ENCODE results near the gene KATNIP.

The KATNIP gene

GRCh38 chr16:27576729-27577128 lies 26.8 kb downstream of the KATNIP start:
- DNase-seq = peak in 1 of 10 donors; percentile 7
- intact Hi-C loops (cut with DNase I) = no loop called here

DNA sequence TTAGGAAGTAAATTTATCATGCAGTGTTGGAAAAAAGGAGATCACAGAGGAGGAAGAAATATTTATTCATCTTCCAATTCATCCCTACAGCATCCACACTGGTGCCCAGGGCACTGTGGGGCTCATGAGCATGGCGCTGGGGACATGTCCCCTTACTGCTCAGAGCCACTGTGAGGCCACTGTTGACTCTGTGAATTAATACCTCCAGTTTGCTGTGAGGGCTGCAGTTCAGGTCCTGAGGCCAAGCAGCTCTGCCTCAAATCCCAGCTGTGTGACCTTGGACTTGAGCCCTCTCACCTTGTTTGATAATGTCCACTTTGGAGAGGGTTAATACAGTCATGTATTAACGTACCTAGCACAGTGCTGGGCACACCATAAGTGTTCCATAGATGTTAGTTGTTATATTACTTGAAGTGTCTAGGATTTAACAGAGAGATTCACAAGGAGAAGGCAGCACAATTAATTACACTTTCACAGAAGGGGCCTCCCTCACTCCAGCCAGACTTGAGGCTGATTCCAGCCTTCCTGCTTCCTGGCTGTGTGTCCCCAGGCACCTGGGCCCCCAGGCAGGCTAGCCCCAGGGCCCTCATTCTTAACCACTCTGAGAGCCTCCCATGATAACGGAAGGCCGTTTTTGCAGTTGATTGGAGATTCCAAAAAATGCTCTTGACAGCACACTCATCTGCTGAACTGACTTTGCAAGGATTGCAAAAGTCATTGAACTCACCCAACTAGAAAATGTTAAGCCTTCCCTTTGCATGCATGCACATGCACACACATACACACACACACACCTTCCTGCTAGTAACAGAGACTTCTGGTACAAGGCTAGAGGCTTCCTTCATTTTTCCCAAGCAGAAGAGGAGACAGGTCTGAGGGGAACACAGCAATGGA lies 29.4 kb downstream of the KATNIP start:
- intact Hi-C loops (cut with DNase I) = no loop called here
- DNase-seq = no peak

DNA sequence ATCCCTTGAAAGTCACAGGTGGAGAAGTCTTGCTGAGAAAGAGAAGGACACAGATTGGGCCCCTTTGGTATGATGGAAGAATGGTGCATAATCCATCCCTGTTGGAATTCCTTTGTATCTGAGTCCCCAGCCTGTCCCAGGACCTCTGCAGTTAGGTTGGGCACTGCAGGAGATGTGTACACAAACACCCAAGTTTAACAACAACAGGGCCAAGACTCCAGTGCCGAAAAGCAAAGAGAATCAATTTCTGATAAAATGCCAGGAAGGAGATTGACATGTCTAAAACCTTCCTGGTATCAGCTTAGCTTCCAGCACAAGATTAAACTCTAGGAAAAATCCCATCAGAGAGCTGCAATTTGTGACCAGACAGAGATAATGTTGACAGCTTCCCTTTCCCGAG lies 32.9 kb downstream of the KATNIP start:
- peak in 1 of 10 donors; percentile 24 for DNase-seq
- intact Hi-C loops (cut with DNase I) = no loop called here

GRCh38 chr16:27583634-27584033 lies 33.7 kb downstream of the KATNIP start:
- intact Hi-C loops (cut with DNase I) = no loop called here
- no peak for DNase-seq

GRCh38 chr16:27585200-27585599 lies 35.3 kb downstream of the KATNIP start:
- intact Hi-C loops (cut with DNase I) = no loop called here
- no peak for DNase-seq

DNA sequence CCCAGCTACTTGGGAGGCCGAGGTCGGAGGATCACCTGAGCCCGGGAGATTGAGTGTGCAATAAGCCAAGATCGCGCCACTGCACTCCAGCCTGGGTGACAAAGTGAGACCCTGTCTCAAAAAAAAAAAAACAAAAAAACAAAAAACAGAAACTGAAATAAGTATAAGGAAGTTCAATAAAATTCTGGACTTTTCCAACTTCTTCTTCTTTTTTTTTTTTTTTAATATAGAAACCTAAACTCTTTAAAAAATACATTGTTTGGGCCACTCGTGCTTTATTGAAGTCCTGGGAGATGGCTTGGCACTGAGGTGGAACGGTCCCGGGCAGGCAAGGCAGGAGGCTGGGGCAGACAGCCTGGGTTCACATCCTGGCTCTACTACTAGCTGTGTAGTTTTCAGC lies 36.8 kb downstream of the KATNIP start:
- intact Hi-C loops (cut with DNase I) = no loop called here
- DNase-seq = peak in 1 of 10 donors; percentile 64

DNA sequence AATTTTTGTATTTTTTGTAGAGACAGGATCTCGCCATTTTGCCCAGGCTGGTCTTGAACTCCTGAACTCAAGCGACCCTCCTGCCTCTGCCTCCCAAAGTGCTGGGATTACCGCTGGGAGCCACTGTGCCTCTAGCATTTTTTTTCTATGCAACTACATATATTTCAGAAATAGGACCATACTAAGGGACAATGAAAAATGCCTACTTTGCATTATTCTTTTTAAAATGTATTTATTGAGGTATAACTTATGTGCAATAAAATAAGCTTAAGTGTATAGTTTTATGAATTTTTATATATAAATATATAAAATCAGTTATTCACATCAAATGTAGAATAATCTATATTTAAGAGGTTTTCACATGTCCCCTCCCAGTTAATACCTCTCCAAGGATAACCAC lies 38.1 kb downstream of the KATNIP start:
- intact Hi-C loops (cut with DNase I) = no loop called here
- no peak for DNase-seq

DNA sequence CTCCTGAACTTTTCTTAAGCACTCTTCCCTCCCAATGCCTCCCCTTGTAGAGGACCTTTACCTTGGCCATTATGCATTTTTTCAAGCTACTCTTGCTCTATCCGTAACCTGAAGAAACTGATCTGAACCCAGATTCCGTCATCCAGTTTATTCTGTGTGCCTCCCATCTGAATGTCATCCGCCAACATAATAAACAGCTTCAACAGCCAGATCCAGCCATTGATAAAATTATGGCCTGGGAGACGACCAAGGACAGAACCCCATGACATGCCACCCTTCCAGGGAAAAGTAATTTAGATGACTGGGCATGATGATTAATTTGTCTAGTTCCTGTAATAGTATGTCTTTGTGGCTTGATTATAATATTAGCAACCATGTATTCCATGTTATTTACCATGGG lies 41.9 kb downstream of the KATNIP start:
- DNase-seq = peak in 1 of 10 donors; percentile 4

GRCh38 chr16:27595475-27595874 lies 45.5 kb downstream of the KATNIP start:
- no peak for DNase-seq
- intact Hi-C loops (cut with DNase I) = no loop called here

More for the DNA sequence above, 41.9 kb downstream of the KATNIP start:
- intact Hi-C loops (cut with DNase I) = no loop called here

DNA sequence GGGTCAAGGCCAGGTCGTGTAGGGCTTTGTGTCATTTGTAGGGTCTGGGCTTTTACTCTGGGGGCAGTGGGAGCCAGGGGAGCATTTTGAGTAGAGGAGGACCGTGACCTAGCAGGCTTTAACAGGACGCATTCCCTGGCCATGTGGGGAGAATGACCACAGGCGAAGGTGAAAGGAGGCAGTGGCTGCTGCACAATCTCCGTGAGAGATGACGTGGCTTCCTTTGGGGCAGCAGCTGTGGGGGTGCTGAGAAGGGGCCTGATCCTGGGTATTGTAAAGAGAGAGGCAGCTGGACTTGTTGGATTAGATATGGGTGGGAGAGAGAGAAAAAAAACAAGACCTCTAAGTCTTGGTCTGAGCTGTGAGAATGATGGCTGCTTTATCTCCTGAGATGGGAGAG lies 46.0 kb downstream of the KATNIP start:
- DNase-seq = peak in 1 of 10 donors; percentile 58
- intact Hi-C loops (cut with DNase I) = no loop called here

- peak in 1 of 10 donors; percentile 6 for DNase-seq
- intact Hi-C loops (cut with DNase I) = no loop called here
Observed at GRCh38 chr16:27596411-27596810, 46.5 kb downstream of the KATNIP start.

- peak in 1 of 10 donors; percentile 5 for DNase-seq
- intact Hi-C loops (cut with DNase I) = no loop called here
Observed at GRCh38 chr16:27597361-27597760, 47.4 kb downstream of the KATNIP start.

DNA sequence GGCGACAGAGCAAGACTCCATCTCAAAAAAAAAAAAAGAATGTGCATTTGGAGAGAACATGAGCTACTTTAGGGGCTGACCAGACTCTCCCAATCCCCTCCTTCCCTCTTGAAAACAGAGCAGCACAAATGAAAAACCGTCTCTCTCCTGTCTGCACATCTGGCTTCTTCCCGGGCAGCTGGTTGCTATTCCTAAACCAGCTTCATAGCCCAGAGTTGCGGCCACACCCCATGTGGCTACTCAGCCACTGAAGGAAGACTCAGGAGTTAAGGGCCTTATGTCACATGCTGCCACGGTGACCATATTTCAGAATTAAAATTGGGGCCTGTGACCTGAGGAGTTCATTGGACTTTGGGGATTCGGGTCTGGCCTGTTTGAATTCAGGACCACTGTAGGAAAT lies 48.3 kb downstream of the KATNIP start:
- intact Hi-C loops (cut with DNase I) = no loop called here
- DNase-seq = peak in 1 of 10 donors; percentile 66

- peak in 1 of 10 donors; percentile 70 for DNase-seq
- intact Hi-C loops (cut with DNase I) = no loop called here
Observed at GRCh38 chr16:27598931-27599565, 49.1 kb downstream of the KATNIP start.

GRCh38 chr16:27599606-27600005 lies 49.7 kb downstream of the KATNIP start:
- peak in 1 of 10 donors; percentile 16 for DNase-seq
- intact Hi-C loops (cut with DNase I) = no loop called here

All from posterior cingulate gyrus (tissue), 11 donors.